HCEC 1CT (cell line): ENCODE measurements around the gene MRS2.

Source experiments
- DNase-seq: peaks from one replicate; pipeline ENCODE4 v3.0.0-alpha.2; 2017

MRS2 gene

GRCh38 chr6:24432611-24433010, 29.9 kb downstream of the MRS2 start:
- DNase-seq: no peak

- no peak for DNase-seq
Measured at GRCh38 chr6:24436979-24437378, 34.2 kb downstream of the MRS2 start.

- no peak for DNase-seq
Measured at GRCh38 chr6:24439858-24440539, 37.3 kb downstream of the MRS2 start.

- no peak for DNase-seq
Measured at GRCh38 chr6:24440897-24441598, 38.3 kb downstream of the MRS2 start.

- DNase-seq: no peak
Measured at GRCh38 chr6:24441599-24441904, 38.8 kb downstream of the MRS2 start.

- no peak for DNase-seq
Measured at GRCh38 chr6:24444588-24444987, 41.9 kb downstream of the MRS2 start.

- no peak for DNase-seq
Measured at GRCh38 chr6:24445704-24446103, 43.0 kb downstream of the MRS2 start.

- DNase-seq: no peak
Measured at GRCh38 chr6:24446670-24447069, 43.9 kb downstream of the MRS2 start.

GRCh38 chr6:24448396-24448795, 45.7 kb downstream of the MRS2 start:
- DNase-seq: no peak

GRCh38 chr6:24448828-24449525, 46.2 kb downstream of the MRS2 start:
- no peak for DNase-seq

- no peak for DNase-seq
Measured at GRCh38 chr6:24451581-24452388, 49.0 kb downstream of the MRS2 start.

GRCh38 chr6:24453921-24454320, 51.2 kb downstream of the MRS2 start:
- no peak for DNase-seq

- no peak for DNase-seq
Measured at GRCh38 chr6:24454452-24454851, 51.7 kb downstream of the MRS2 start.

- no peak for DNase-seq
Measured at GRCh38 chr6:24455061-24455460, 52.3 kb downstream of the MRS2 start.

- no peak for DNase-seq
Measured at GRCh38 chr6:24458134-24458533, 55.4 kb downstream of the MRS2 start.

- no peak for DNase-seq
Measured at GRCh38 chr6:24458941-24459340, 56.2 kb downstream of the MRS2 start.

GRCh38 chr6:24460966-24461365, 58.2 kb downstream of the MRS2 start:
- no peak for DNase-seq

GRCh38 chr6:24464253-24465038, 61.7 kb downstream of the MRS2 start:
- no peak for DNase-seq

- DNase-seq: no peak
Measured at GRCh38 chr6:24469811-24470210, 67.1 kb downstream of the MRS2 start.

GRCh38 chr6:24472181-24472580, 69.4 kb downstream of the MRS2 start:
- DNase-seq: no peak
